HepG2 (cell line): ENCODE measurements around the gene POLR3E. TPM values are rescaled to one million over a fixed set of nuclear protein-coding genes. Genes with fewer than 3 reads are reported as not detected.

Experiments
- FOXM1 ChIP-seq: sonication (generic); formaldehyde crosslinking; IDR thresholded peaks from 2 replicates; pipeline ENCODE4 v1.5.0; 2020; ENCODE audit warnings: missing genetic modification reagents
- HNF4A ChIP-seq: sonication (generic); formaldehyde crosslinking; IDR thresholded peaks from 2 replicates; pipeline ENCODE4 v1.4.0; 2020; ENCODE audit warnings: missing genetic modification reagents
- KDM1A ChIP-seq: IDR thresholded peaks from 2 replicates; pipeline ENCODE4 v1.6.1; 2016; ENCODE audit warnings: missing compliant biosample characterization
- MIXL1 ChIP-seq: IDR thresholded peaks from 2 replicates; pipeline ENCODE4 v1.6.1; 2016
- NR3C1 ChIP-seq: sonication (generic); formaldehyde crosslinking; IDR thresholded peaks from 2 replicates; pipeline ENCODE4 v1.4.0; 2020; ENCODE audit warnings: missing genetic modification reagents
- POLR2A ChIP-seq, 2 experiments: IDR thresholded peaks; 2 replicates each; pipeline ENCODE4 v1.6.1; 2011; ENCODE audit warnings: low read depth in 2 of 2, low read length in 2 of 2, mild to moderate bottlenecking in 1 of 2, moderate library complexity in 1 of 2; ENCODE audit not compliant: insufficient read depth in 1 of 2
- REL ChIP-seq: sonication (generic); formaldehyde crosslinking; conservative IDR thresholded peaks from 2 replicates; pipeline ENCODE4 v1.8.0; 2022; ENCODE audit warnings: mild to moderate bottlenecking, missing genetic modification reagents, moderate library complexity
- TAF1 ChIP-seq: sonication (generic); formaldehyde crosslinking; IDR thresholded peaks from 2 replicates; pipeline ENCODE4 v1.4.0; 2020; ENCODE audit warnings: missing genetic modification reagents
- TMF1 ChIP-seq: sonication (generic); formaldehyde crosslinking; IDR thresholded peaks from 2 replicates; pipeline ENCODE4 v1.8.1; 2022; ENCODE audit warnings: low read depth, missing genetic modification reagents
- ZFP37 ChIP-seq: sonication (generic); formaldehyde crosslinking; IDR thresholded peaks from 2 replicates; pipeline ENCODE4 v1.4.0; 2020; ENCODE audit warnings: missing genetic modification reagents, borderline replicate concordance
- ZMAT3 ChIP-seq: sonication (generic); formaldehyde crosslinking; conservative IDR thresholded peaks from 2 replicates; pipeline ENCODE4 v1.7.0; 2021; ENCODE audit warnings: missing genetic modification reagents
- ZNF337 ChIP-seq: sonication (generic); formaldehyde crosslinking; IDR thresholded peaks from 2 replicates; pipeline ENCODE4 v1.5.1; 2020; ENCODE audit warnings: missing genetic modification reagents, low read depth, mild to moderate bottlenecking, borderline replicate concordance
- polyA plus RNA-seq, 8 experiments: library from polyadenylated mRNA; depleted of rRNA in 3 of 8; stranded (reverse) in 7 of 8; unstranded in 1 of 8; fragments of >200 nt; fragmentation: Illumina TruSeq in 4 of 8; extraction: Trizol in 4 of 8; gene quantifications; 2 replicates each; pipeline versions ENCODE4 v1.2.1 to v1.2.3, GENCODE V29; 2011 to 2016; ENCODE audit warnings: low read depth in 4 of 8, missing spikeins in 1 of 8, mixed read lengths in 1 of 8; ENCODE audit not compliant: insufficient read depth in 1 of 8
- total RNA-seq, 5 experiments: library from RNA; depleted of rRNA; stranded (reverse); fragments of >200 nt; fragmentation: Illumina TruSeq; extraction: Trizol; gene quantifications; 2 replicates each; pipeline ENCODE4 v1.2.3, GENCODE V29; 2016; ENCODE audit warnings: low read depth in 1 of 5
- TF ChIP-seq, protein P1 (sequence below): sonication (generic); formaldehyde crosslinking; IDR thresholded peaks from 2 replicates; pipeline ENCODE4 v1.8.1; 2023; ENCODE audit warnings: mild to moderate bottlenecking, moderate library complexity, missing genetic modification reagents
- TF ChIP-seq, protein P2 (sequence below): sonication (generic); formaldehyde crosslinking; IDR thresholded peaks from 2 replicates; pipeline ENCODE4 v1.4.0; 2020; ENCODE audit warnings: low read depth, mild to moderate bottlenecking, missing genetic modification reagents
- TF ChIP-seq, protein P3 (sequence below): IDR thresholded peaks from 2 replicates; pipeline ENCODE4 v1.6.1; 2016
- TF ChIP-seq, protein P4 (sequence below): sonication (generic); formaldehyde crosslinking; IDR thresholded peaks from 2 replicates; pipeline ENCODE4 v1.5.0; 2020; ENCODE audit warnings: missing genetic modification reagents
- TF ChIP-seq, protein P5 (sequence below): sonication (generic); formaldehyde crosslinking; IDR thresholded peaks from 2 replicates; pipeline ENCODE4 v1.5.0; 2020; ENCODE audit warnings: mild to moderate bottlenecking, missing genetic modification reagents
- TF ChIP-seq, protein P6 (sequence below), 2 experiments: sonication (generic) in 1 of 2; formaldehyde crosslinking in 1 of 2; IDR thresholded peaks; 2 replicates each; pipeline versions ENCODE4 v1.4.0 to v1.6.1; 2016 to 2020; ENCODE audit warnings: borderline replicate concordance in 1 of 2, low read depth in 1 of 2, mild to moderate bottlenecking in 1 of 2, missing genetic modification reagents in 1 of 2

Gene POLR3E
- total and polyA plus RNA-seq, 2 of the 13 experiments (the other 11 are each of a cell fraction or from before 2014, with no cell fraction given), result 135 to 262 TPM

DNA sequence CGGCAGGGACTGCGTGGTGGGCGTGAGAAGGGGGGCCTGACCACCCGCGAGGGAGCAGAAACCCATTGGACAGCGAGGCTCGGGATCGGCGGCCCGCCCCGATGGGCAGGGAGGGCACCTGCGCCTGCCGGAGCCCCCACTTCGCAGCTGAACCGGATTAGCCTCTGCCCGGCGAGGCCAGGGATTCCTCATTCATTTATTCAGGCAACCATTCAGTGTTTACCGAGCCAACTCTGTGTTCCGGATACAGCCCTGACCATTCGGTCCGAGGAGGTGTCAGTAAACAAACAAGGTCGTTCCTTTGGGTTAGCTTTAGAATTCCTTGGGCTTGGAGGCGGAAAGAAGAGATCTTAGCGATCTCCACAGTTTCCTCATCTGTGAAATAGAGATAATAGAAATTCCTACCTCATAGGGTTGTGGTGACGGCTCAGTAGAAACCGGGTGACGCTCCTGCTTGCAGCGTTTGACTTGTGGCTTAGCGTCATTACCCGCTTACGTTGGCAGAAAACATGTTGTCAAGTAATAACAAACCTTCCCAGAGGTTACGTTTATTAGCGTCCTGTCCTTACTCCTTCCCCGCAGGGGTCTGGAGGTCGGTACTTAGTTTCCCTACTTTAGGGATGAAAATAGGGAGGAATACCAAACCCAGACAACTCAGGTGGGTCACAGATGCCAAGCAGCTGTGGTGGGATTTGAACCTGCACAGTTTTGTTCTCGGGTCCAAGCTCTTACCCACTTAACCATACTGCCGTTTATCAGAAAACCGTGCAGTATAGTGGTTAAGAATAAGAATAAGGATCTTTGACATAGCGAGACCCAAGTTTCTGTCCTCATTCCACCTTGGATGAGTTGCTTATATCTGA is 893 bp downstream of the POLR3E start (continued):
- TF ChIP-seq, protein P1, sequence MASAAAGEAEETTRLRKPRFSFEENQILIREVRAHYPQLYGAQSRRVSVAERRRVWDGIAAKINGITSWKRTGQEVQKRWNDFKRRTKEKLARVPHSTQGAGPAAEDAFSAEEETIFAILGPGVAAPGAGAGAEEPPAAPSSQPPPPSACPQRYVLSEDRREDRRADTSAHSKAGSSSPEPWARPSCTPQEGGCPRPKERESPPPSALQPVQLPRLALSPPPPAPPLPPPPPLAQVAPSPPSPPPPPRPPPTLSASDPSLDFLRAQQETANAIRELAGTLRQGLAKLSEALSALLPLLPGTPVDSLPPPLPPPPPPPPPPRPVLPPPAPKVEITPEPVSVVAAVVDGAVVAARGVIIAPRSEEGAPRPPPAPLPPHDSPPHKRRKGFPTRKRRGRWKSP (CRISPR knock-in tag), result peak; percentile 50; the same call in 1 of the 2 replicates
- TF ChIP-seq, protein P2, sequence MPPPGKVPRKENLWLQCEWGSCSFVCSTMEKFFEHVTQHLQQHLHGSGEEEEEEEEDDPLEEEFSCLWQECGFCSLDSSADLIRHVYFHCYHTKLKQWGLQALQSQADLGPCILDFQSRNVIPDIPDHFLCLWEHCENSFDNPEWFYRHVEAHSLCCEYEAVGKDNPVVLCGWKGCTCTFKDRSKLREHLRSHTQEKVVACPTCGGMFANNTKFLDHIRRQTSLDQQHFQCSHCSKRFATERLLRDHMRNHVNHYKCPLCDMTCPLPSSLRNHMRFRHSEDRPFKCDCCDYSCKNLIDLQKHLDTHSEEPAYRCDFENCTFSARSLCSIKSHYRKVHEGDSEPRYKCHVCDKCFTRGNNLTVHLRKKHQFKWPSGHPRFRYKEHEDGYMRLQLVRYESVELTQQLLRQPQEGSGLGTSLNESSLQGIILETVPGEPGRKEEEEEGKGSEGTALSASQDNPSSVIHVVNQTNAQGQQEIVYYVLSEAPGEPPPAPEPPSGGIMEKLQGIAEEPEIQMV, result 0 out of 2 replicates have a peak, but pooled peaks have one; percentile 12
- TF ChIP-seq MIXL1 (CRISPR knock-in tag), result peak; percentile 72; the same call in 1 of the 2 replicates
- TF ChIP-seq, protein P3, sequence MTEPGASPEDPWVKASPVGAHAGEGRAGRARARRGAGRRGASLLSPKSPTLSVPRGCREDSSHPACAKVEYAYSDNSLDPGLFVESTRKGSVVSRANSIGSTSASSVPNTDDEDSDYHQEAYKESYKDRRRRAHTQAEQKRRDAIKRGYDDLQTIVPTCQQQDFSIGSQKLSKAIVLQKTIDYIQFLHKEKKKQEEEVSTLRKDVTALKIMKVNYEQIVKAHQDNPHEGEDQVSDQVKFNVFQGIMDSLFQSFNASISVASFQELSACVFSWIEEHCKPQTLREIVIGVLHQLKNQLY (CRISPR knock-in tag), result no peak
- TF ChIP-seq, protein P4, sequence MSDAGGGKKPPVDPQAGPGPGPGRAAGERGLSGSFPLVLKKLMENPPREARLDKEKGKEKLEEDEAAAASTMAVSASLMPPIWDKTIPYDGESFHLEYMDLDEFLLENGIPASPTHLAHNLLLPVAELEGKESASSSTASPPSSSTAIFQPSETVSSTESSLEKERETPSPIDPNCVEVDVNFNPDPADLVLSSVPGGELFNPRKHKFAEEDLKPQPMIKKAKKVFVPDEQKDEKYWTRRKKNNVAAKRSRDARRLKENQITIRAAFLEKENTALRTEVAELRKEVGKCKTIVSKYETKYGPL (CRISPR knock-in tag), result 0 out of 2 replicates have a peak, but pooled peaks have one; percentile 72
- TF ChIP-seq KDM1A, result 0 out of 2 replicates have a peak, but pooled peaks have one; percentile 5
- no peak for TF ChIP-seq ZMAT3 (CRISPR knock-in tag)
- TF ChIP-seq ZNF337, result no peak
- TF ChIP-seq NR3C1 (CRISPR knock-in tag), result no peak
- no peak for TF ChIP-seq FOXM1 (CRISPR knock-in tag)
- TF ChIP-seq REL (CRISPR knock-in tag), result no peak
- TF ChIP-seq HNF4A, result peak; percentile 26; the same call in 1 of the 2 replicates
- TF ChIP-seq, protein P5, sequence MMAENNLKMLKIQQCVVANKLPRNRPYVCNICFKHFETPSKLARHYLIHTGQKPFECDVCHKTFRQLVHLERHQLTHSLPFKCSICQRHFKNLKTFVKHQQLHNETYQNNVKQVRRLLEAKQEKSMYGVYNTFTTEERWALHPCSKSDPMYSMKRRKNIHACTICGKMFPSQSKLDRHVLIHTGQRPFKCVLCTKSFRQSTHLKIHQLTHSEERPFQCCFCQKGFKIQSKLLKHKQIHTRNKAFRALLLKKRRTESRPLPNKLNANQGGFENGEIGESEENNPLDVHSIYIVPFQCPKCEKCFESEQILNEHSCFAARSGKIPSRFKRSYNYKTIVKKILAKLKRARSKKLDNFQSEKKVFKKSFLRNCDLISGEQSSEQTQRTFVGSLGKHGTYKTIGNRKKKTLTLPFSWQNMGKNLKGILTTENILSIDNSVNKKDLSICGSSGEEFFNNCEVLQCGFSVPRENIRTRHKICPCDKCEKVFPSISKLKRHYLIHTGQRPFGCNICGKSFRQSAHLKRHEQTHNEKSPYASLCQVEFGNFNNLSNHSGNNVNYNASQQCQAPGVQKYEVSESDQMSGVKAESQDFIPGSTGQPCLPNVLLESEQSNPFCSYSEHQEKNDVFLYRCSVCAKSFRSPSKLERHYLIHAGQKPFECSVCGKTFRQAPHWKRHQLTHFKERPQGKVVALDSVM, result no peak; the same call in 1 of the 2 replicates
- peak; percentile 85 to 91 for TF ChIP-seq POLR2A (IDR thresholded peaks at IDR 0.05; ENCODE audit: insufficient read depth in 1 of 2, low read depth in 2 of 2, low read length in 2 of 2)
- TF ChIP-seq TAF1 (CRISPR knock-in tag), result no peak
- no peak for TF ChIP-seq TMF1
- TF ChIP-seq, protein P6, sequence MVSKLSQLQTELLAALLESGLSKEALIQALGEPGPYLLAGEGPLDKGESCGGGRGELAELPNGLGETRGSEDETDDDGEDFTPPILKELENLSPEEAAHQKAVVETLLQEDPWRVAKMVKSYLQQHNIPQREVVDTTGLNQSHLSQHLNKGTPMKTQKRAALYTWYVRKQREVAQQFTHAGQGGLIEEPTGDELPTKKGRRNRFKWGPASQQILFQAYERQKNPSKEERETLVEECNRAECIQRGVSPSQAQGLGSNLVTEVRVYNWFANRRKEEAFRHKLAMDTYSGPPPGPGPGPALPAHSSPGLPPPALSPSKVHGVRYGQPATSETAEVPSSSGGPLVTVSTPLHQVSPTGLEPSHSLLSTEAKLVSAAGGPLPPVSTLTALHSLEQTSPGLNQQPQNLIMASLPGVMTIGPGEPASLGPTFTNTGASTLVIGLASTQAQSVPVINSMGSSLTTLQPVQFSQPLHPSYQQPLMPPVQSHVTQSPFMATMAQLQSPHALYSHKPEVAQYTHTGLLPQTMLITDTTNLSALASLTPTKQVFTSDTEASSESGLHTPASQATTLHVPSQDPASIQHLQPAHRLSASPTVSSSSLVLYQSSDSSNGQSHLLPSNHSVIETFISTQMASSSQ (IDR thresholded peaks at IDR 0.05; ENCODE audit: low read depth), result 0 out of 2 replicates have a peak, but pooled peaks have one; percentile 27
- TF ChIP-seq, protein P6 (CRISPR knock-in tag; IDR thresholded peaks at IDR 0.05; ENCODE audit: borderline replicate concordance), result no peak
- TF ChIP-seq ZFP37 (CRISPR knock-in tag), result no peak
